Glomerular visceral epithelial cell (primary cell): ENCODE results near the gene SLC7A9.
"Not testable (repeated sequence)": the region's sequence is repeated elsewhere in the genome, so short reads cannot be mapped to it uniquely, and the experiment has no call there.

Source experiments
- DNase-seq: peaks from one replicate; pipeline ENCODE4 v3.0.0-alpha.2; 2016; ENCODE audit errors: extremely low spot score

SLC7A9 gene

GRCh38 chr19:32864318-32865007, 5.1 kb downstream of the SLC7A9 start:
- DNase-seq: no peak

DNA sequence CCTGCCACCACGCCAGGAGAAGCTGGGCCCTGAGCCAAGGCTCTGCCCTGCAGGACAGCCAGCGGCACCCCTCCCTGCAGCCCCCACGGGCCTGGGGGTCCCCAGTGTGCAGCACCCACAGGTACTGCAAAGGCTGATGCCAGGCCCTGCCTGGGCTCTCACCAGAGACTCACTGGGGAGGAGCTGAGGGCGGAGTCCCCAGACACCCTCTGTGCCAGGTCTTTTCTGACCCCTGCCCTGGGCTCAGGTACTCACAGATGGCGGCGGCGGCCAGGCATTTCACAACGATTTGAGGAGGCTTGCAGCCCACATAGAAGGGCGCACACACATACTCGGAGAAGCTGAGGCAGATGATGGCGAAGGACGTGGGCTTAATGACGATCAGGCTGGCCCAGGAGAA, 5.7 kb downstream of the SLC7A9 start:
- DNase-seq: no peak

GRCh38 chr19:32863301-32863700, 6.3 kb downstream of the SLC7A9 start:
- no peak for DNase-seq

DNA sequence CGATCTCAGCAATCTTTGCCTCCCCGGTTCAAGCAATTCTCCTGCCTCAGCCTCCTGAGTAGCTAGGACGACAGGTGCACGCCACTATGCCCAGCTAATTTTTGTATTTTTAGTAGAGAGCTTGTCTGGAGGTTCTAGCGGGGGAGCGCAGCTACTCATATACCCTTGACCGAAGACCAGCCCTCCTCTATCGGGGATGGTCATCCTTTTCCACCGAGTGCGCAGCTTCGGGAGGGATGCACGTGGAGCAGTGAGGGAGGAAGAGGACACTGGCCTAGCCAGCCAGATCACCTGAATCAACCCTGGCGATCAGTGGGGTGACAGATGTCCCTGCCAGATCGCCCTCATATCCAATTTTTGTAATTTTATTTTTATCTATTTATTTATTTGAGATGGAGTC, 6.8 kb downstream of the SLC7A9 start:
- DNase-seq: no peak

DNA sequence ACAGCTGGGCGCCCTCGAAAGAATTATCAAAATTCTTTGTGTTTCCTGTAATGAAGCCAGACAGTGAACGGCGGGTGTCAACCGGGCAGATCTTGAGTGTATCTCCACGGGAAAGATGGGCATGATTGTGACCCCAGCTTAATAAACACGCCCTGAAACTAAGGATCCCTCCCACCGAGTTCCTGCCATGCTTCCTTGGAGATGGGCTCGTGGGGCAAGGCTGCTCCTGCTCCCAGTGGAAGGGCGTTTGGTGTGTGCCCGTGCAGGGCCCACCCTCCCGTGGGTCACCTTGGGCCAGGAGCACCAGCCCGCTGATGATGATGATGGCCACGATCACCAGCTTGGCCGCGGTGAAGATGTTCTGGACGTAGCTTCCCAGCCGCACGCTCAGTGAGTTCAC, 7.4 kb downstream of the SLC7A9 start:
- DNase-seq: no peak

DNA sequence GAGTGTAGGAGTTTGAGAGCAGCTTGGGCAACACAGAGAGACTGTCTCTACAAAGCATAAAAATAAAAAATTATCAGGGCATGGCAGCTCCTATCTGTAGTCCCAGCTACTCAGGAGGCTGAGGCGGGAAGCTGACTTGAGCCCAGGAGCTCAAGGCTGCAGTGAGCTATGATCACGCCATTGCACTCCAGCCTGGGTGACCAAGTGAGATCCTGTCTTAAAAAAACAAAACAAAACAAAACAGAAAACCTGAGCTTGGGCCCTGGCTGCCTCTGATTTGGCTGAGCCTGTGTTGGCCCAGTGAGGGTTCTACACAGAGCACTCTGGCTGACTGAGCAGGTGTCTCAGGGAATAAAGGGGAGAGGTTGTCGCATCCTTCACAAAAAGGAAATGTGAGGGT, 8.0 kb downstream of the SLC7A9 start:
- no peak for DNase-seq

DNA sequence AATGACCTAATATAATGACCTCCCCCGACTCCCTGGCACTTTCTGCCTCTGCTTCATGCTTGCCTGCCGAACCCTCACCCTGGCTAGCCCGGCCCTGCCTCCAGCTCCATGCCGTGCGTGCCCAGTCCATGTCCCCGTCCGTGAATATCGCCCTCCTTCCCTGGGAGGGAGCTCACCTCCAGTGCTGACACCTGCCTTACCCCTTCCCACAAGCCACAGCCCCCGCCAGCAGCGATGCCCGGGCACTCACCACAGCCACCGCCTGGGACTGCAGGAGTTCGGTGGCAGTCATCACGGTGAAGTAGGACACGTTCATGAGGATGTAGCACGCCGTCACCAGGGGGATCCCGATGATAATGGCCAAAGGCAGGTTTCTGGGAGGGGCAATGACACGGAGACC, 10.0 kb downstream of the SLC7A9 start:
- no peak for DNase-seq

- no peak for DNase-seq
Observed at GRCh38 chr19:32858559-32858958, 11.0 kb downstream of the SLC7A9 start.

- no peak for DNase-seq
Observed at GRCh38 chr19:32858155-32858554, 11.4 kb downstream of the SLC7A9 start.

DNA sequence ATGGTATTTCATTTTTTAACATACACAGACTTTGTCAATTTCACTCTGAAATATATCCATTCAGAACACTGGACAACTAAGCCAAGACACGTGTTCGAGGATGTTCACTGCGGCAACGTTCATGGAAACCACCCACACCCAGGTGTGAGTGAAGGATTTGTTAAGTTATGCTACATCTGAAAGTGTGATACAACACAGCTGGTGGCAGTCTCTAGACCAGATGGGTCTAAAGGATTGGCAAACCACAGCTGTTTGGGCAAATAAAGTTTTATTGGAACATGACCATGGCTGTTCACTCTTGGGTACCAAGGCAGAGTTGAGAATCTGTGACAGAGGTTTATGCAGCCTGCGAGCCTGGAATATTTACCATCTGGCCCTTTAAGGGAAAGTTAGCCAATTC, 12.0 kb downstream of the SLC7A9 start:
- DNase-seq: no peak

- DNase-seq: not testable (repeated sequence)
Observed at GRCh38 chr19:32856818-32857217, 12.7 kb downstream of the SLC7A9 start.

DNA sequence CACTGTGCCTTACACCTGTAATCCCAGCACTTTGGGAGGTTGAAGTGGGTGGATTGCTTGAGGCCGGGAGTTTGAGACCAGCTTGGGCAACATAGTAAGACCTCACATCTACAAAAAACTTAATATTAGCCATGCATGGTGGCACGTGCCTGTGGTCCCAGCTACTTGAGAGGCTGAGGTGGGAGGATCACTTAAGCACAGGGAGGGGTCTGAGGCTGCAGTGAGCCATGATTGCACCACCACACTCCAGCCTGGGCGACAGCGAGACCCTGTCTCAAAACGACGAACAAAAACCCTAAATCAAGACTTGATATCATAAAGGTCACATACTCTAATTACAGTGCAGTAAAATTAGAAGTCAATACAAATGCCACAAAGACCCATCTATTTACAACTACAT, 17.4 kb downstream of the SLC7A9 start:
- no peak for DNase-seq

GRCh38 chr19:32848035-32848434, 21.5 kb downstream of the SLC7A9 start:
- not testable (repeated sequence) for DNase-seq

- no peak for DNase-seq
Observed at GRCh38 chr19:32843716-32844245, 25.8 kb downstream of the SLC7A9 start.

GRCh38 chr19:32842061-32842460, 27.5 kb downstream of the SLC7A9 start:
- DNase-seq: no peak

GRCh38 chr19:32837531-32837930, 32.0 kb downstream of the SLC7A9 start:
- no peak for DNase-seq

DNA sequence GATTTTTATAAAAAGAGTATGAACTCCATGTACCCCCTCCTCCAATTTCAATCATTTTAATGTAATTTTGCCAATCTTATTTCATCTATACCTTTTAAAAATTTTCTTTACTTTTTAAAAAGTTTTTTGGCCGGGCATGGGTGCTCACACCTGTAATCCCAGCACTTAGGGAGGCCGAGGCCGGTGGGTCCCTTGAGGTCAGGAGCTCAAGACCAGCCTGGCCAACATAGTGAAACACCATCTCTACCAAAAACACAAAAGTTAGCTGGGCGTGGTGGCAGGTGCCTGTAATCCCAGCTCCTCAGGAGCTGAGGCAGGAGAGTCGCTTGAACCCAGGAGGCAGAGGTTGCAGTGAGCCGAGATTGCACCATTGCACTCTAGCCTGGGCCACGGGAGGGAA, 36.2 kb downstream of the SLC7A9 start:
- DNase-seq: not testable (repeated sequence)

- not testable (repeated sequence) for DNase-seq
Observed at GRCh38 chr19:32832825-32833224, 36.7 kb downstream of the SLC7A9 start.

- not testable (repeated sequence) for DNase-seq
Observed at GRCh38 chr19:32832094-32832493, 37.5 kb downstream of the SLC7A9 start.

- DNase-seq: no peak
Observed at GRCh38 chr19:32831611-32832010, 38.0 kb downstream of the SLC7A9 start.

- peak; percentile 88 for DNase-seq
Observed at GRCh38 chr19:32830231-32831014, 39.1 kb downstream of the SLC7A9 start.

- no peak for DNase-seq
Observed at GRCh38 chr19:32829345-32829896, 40.1 kb downstream of the SLC7A9 start.
